Transverse colon (tissue), 3 donors: ENCODE data around the gene PFDN5.
"Not testable (repeated sequence)": the region's sequence is repeated elsewhere in the genome, so short reads cannot be mapped to it uniquely, and the experiment has no call there.

Experiments
- CTCF ChIP-seq, 5 experiments: fragments of 200-600 bp in 3 of 5; fragments of 450-650 bp in 2 of 5; sonication (generic) in 3 of 5; IDR thresholded peaks; 1 replicate in 2 of 5; 2 replicates in 3 of 5; pipeline ENCODE4 v1.5.1; 2016 to 2017; ENCODE audit warnings: antibody characterized with exemption in 5 of 5, inconsistent platforms in 3 of 5, mild to moderate bottlenecking in 2 of 5, moderate library complexity in 1 of 5
- EP300 ChIP-seq: sonication (generic); formaldehyde crosslinking; IDR thresholded peaks from one replicate; pipeline ENCODE4 v1.6.1; 2017; ENCODE audit warnings: antibody characterized with exemption, low read depth

GRCh38 chr12:53332339-53332738 lies 37.0 kb downstream of the PFDN5 start:
- not testable (repeated sequence) for TF ChIP-seq CTCF (IDR thresholded peaks at IDR 0.05); EP300
